Measurements from ENCODE around the gene SNRPA1.
A peak's percentile ranks its signal among the peaks of the same experiment; 100 is the strongest.
"Not testable (repeated sequence)": the region's sequence is repeated elsewhere in the genome, so short reads cannot be mapped to it uniquely, and the experiment has no call there.

The SNRPA1 gene

DNA sequence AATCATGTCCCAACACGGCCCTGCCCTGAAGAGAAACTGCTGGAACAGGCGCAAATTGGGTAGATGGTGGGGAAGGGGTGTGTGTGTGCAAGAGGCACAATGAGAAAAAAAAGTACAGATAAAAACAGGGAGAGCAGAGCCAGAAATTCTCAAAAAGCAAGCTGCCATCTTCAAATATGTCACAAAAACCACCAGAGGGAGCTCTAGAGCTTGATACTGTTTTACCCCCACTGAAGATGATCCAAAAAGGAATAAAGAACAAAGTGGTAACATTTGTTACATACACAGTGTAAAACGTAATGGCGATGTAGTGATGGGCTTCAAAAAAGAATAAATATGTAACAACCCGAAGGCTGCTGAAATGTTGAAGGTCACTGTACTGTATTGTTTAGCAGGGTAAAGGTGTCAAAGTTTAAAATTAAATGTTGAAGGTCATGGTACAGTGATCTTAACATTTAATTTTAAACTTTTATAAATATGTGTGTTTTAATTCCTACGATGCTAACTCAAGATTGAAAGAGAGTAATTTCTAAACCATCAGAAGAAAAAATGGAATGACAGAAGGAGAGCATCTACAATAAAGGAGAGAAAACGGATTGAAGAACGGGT lies 6.0 kb downstream of the SNRPA1 start:
- TF ChIP-seq ZFX (IDR thresholded peaks at IDR 0.05) (no peak), CTCF (conservative IDR thresholded peaks at IDR 0.05) (peak; percentile 88)
- no peak overlapping the region for H3K27ac ChIP-seq

- not testable (repeated sequence) for H3K27ac ChIP-seq
These were observed 7.7 kb downstream of the SNRPA1 start for GRCh38 chr15:101287342-101287741.

DNA sequence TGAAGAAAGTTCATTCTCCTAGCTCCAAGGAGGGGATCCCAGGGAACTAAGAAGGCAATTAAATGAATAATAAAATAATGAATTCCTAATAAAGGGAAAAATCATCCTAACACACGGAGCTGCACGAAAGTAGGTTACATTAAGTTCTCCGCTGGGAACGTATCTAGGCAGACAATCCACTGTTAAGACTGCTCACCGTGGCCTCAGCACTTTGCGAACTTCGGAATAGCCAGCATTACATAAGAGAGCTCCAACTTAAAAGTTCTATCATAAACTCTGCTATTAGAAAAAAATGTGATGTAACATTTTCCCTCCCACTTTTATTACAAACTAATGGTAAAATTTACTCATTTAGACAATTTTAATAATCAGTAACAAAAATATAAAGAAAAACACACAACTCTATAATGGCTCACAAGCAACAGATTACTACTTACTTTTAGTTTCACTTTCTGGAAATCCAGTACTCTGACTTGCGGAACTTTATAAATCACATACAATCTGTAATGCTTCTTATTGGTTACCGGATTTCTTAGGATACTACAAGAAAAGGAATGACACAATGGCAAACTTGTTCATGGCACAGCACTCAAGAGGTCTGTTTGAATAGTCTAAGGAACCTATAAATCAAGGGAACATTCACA lies 8.5 kb downstream of the SNRPA1 start:
- TF ChIP-seq CTCF (conservative IDR thresholded peaks at IDR 0.05) = no peak
- no peak overlapping the region for H3K27ac ChIP-seq

GRCh38 chr15:101283931-101284330 lies 11.1 kb downstream of the SNRPA1 start:
- H3K27ac ChIP-seq = no peak overlapping the region
- TF ChIP-seq ZFX (IDR thresholded peaks at IDR 0.05) (no peak), CTCF (conservative IDR thresholded peaks at IDR 0.05) (no peak)

GRCh38 chr15:101280007-101280406 lies 15.0 kb downstream of the SNRPA1 start:
- TF ChIP-seq CTCF (conservative IDR thresholded peaks at IDR 0.05) (no peak), ZFX (IDR thresholded peaks at IDR 0.05) (no peak)
- no peak overlapping the region for H3K27ac ChIP-seq

- peak overlapping the region; percentile 79 for H3K27ac ChIP-seq
- no peak for TF ChIP-seq ZFX (IDR thresholded peaks at IDR 0.05)
- no peak for TF ChIP-seq CTCF (conservative IDR thresholded peaks at IDR 0.05)
These were observed 17.0 kb downstream of the SNRPA1 start for GRCh38 chr15:101277943-101278564.

GRCh38 chr15:101277038-101277822 lies 17.8 kb downstream of the SNRPA1 start, which contains the start of gene SELENOS:
TSS of gene SELENOS (minus strand) at chr15:101277485. CDS start at chr15:101277417, 68 bp downstream.
- TF ChIP-seq CTCF (conservative IDR thresholded peaks at IDR 0.05) = no peak
- TF ChIP-seq ZFX (IDR thresholded peaks at IDR 0.05) = peak; percentile 90
- peak within 1 kb of the TSS; percentile 79 for H3K27ac ChIP-seq
